ENCODE data around the gene CELA2A.
"Not testable (repeated sequence)": the region's sequence is repeated elsewhere in the genome, so short reads cannot be mapped to it uniquely, and the experiment has no call there.

The CELA2A gene

GRCh38 chr1:15519625-15520024 lies 63.1 kb downstream of the CELA2A start:
- no peaks in the 10 kb centered on the region for H3K27me3 ChIP-seq (ENCODE audit: control insufficient read depth in 1 of 2, insufficient read depth in 1 of 2, low read length in 2 of 2)
- peaks cover 18% of the 10 kb centered on the region for H3K79me1 ChIP-seq (replicated peaks; ENCODE audit: low read length, poor library complexity, severe bottlenecking)
- no peak overlapping the region for H2BK15ac ChIP-seq (ENCODE audit: low read depth, poor library complexity, severe bottlenecking)
- H3K18ac ChIP-seq (ENCODE audit: low read depth in 1 of 2, low read length in 2 of 2), result no peak overlapping the region
- H2BK120ac ChIP-seq (ENCODE audit: low read depth, low read length), result no peak overlapping the region
- no peaks in the 10 kb centered on the region for H3K9me3 ChIP-seq (ENCODE audit: control insufficient read depth, low read length)
- no peak overlapping the region for H3K4me3 ChIP-seq (ENCODE audit: insufficient read depth in 1 of 2, low read depth in 1 of 2, low read length in 2 of 2)
- H3K36me3 ChIP-seq (ENCODE audit: control insufficient read depth in 1 of 2, insufficient read depth in 2 of 2, low read depth in 1 of 2, low read length in 2 of 2), result peaks cover 0 to 16% of the 10 kb centered on the region in 2 experiments
- H3K23ac ChIP-seq (ENCODE audit: low read length in 2 of 2), result no peak overlapping the region
- H2BK5ac ChIP-seq (ENCODE audit: low read depth, low read length, poor library complexity, severe bottlenecking), result no peak overlapping the region
- no peak overlapping the region for H2BK12ac ChIP-seq (ENCODE audit: low read length in 2 of 2)
- no peak for DNase-seq
- H3K27ac ChIP-seq (ENCODE audit: low read length, poor library complexity, severe bottlenecking), result no peak overlapping the region
- H4K91ac ChIP-seq (ENCODE audit: low read length), result no peak overlapping the region
- H3K4me1 ChIP-seq (ENCODE audit: control insufficient read depth, insufficient read depth, low read depth, low read length), result peaks cover 6% of the 10 kb centered on the region
- no peak overlapping the region for H2AK5ac ChIP-seq (ENCODE audit: low read length, severe bottlenecking)
- no peak overlapping the region for H3K4ac ChIP-seq (ENCODE audit: low read depth in 1 of 2, low read length in 2 of 2)
- 98% methylated on average over 2 of the region's 3 CpGs for WGBS
- H3K4me2 ChIP-seq (ENCODE audit: low read length, poor library complexity, severe bottlenecking), result no peak overlapping the region
- no peak overlapping the region for H3K14ac ChIP-seq (ENCODE audit: low read length in 2 of 2)
- H2AFZ ChIP-seq (ENCODE audit: low read depth, low read length), result no peak overlapping the region
- H4K8ac ChIP-seq (ENCODE audit: low read length), result no peak overlapping the region
- H3K9ac ChIP-seq (ENCODE audit: low read length), result no peak overlapping the region

- not testable (repeated sequence) for H3K4ac ChIP-seq (ENCODE audit: low read depth in 1 of 2, low read length in 2 of 2); H3K4me2 ChIP-seq (ENCODE audit: low read length, poor library complexity, severe bottlenecking); H3K4me1 ChIP-seq (ENCODE audit: control insufficient read depth, insufficient read depth, low read depth, low read length); DNase-seq; H2BK12ac ChIP-seq (ENCODE audit: low read length in 2 of 2); H3K18ac ChIP-seq (ENCODE audit: low read depth in 1 of 2, low read length in 2 of 2); H4K8ac ChIP-seq (ENCODE audit: low read length); H2AK5ac ChIP-seq (ENCODE audit: low read length, severe bottlenecking); H3K23ac ChIP-seq (ENCODE audit: low read length in 2 of 2); H3K4me3 ChIP-seq (ENCODE audit: insufficient read depth in 1 of 2, low read depth in 1 of 2, low read length in 2 of 2); H3K9me3 ChIP-seq (ENCODE audit: control insufficient read depth, low read length); H3K14ac ChIP-seq (ENCODE audit: low read length in 2 of 2); H2BK120ac ChIP-seq (ENCODE audit: low read depth, low read length); H4K91ac ChIP-seq (ENCODE audit: low read length); H2AFZ ChIP-seq (ENCODE audit: low read depth, low read length); H2BK5ac ChIP-seq (ENCODE audit: low read depth, low read length, poor library complexity, severe bottlenecking); H2BK15ac ChIP-seq (ENCODE audit: low read depth, poor library complexity, severe bottlenecking); H3K27me3 ChIP-seq (ENCODE audit: control insufficient read depth in 1 of 2, insufficient read depth in 1 of 2, low read length in 2 of 2); H3K27ac ChIP-seq (ENCODE audit: low read length, poor library complexity, severe bottlenecking); H3K9ac ChIP-seq (ENCODE audit: low read length)
- Histone ChIP-seq H3K79me1 (replicated peaks; ENCODE audit: low read length, poor library complexity, severe bottlenecking) (peaks cover 18% of the 10 kb centered on the region), H3K36me3 (ENCODE audit: control insufficient read depth in 1 of 2, insufficient read depth in 2 of 2, low read depth in 1 of 2, low read length in 2 of 2) (peaks cover 0 to 16% of the 10 kb centered on the region in 2 experiments)
- 95% methylated on average over 15 of the region's 17 CpGs for WGBS
These were observed 64.8 kb downstream of the CELA2A start for GRCh38 chr1:15521206-15521906.
